Stromal cell of bone marrow (primary cell): ENCODE measurements around the gene MSRB2.
A peak's percentile ranks its signal among the peaks of the same experiment; 100 is the strongest.
"Not testable (repeated sequence)": the region's sequence is repeated elsewhere in the genome, so short reads cannot be mapped to it uniquely, and the experiment has no call there.

ENCODE experiments used
- DNase-seq: peaks from one replicate; pipeline ENCODE4 v3.0.0-alpha.2; 2012; ENCODE audit warnings: low read depth

The MSRB2 gene

DNA sequence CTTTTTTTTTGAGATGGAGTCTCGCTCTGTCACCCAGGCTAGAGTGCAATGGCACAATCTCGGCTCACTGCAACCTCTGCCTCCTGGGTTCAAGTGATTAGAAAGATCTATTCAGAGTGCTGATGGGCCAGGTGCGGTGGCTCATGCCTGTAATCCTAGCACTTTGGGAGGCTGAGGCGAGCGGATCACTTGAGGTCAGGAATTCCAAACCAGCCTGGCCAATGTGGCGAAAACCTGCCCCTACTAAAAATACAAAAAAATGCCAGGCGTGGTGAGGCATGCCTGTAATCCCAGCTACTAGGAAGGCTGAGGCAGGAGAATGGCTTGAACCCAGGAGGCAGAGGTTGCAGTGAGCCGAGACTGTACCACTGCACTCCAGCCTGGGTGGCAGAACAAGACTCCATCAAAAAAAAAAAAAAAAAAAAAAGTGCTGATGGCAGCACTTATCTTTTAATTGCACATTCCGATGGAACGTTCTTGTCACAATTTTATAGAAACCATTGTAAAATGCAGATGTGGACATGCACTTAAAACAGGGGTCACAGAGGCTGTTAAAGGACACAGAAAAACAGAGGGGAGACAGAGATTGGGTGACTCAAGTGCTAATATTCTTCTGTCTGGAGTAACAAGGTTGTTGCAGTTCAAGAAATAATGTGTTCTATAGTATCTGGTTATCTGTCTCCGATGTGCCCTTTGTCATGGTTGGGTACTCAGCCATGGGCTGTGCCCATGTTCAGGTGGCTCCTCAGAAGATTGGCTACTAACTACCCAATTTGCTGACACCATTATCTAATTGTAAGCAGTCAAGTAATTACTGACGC is 25.1 kb upstream of the MSRB2 start:
- not testable (repeated sequence) for DNase-seq

DNA sequence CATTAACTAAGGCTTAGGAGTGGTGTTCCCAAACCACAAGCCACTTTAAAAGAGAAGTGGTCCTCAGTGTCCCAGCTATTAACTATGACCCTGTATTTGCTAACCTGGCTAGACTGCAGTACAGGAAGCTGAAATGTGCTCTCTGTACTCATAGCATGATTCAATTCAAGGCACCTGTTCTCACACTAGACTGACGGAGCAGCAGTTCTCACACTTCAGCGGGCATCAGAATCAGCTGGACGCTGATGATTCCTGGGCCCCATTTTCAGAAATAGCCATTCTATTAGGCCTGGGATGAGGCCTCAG is 24.5 kb upstream of the MSRB2 start:
- DNase-seq = no peak

DNA sequence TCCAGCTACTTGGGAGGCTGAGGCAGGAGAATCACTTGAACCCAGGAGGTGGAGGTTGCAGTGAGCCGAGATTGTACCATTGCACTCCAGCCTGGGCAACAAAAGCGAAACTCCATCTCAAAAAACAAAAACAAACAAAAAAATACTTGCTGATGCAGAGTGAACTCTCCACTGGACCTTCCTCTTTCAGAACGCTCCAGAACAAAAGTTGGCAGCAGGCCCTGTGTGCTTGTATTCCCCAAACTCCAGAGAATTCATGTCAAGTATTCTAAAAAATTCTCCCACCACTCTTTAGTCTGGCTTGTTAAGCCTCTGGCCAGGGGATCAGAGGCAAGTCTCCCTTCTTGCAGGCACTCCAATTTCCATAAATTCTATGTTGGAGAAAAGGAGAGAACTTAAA is 22.8 kb upstream of the MSRB2 start:
- not testable (repeated sequence) for DNase-seq

DNA sequence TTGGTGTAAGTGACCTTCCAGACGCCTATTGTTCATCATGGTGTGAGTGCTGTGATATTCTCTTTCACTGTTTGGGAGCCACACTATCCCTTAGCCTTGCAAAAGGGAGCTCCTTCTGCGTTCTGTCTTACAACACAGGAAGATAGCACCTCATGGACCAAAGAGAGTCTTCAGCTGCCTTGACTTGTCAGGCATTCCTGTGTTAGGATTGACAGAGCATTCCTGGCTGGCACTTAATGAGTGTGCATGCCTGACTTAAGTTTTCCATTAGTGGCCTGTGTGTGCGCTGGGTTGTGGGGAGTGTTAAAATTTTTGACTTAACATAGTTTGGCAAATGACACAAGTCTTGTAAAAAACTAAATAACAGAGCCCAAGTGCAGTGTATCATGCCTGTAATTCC is 21.9 kb upstream of the MSRB2 start:
- DNase-seq = no peak

DNA sequence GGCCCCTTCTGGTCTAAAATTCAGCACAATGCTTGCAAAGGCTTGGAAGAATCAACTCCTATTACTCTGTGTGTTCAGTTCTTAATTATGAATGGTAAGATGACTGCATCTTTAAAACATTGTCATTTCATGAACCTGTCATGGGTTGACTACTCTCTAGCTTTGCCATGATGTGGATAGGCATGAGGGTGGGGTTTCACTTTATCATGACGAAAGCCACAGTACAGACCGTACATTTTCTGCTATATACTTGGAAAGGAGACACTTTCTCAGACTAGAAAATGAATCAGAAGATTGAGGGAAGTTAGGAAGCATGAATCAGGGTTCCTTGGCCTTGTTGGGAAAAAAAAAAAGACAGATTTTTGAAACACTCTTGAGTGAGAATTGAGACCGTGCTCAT is 19.7 kb upstream of the MSRB2 start:
- DNase-seq = no peak

DNA sequence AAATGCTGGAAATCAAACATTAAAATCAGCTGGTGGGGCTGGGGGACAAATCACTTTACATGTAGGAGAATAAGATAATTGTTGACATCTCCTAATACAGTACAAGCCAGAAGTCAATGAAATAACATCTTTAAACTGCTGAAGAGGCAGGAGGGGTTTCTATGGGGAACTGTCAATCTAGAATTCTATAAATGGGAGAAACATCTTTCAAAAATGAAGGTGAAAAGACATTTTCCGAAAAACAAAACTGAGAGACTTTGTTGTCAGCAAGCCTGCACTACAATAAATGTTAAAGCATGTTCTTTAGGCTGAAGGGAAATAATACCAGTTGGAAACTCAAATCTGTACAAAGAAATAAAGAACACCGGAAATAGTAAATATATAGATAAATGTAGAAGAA is 17.3 kb upstream of the MSRB2 start:
- no peak for DNase-seq

DNA sequence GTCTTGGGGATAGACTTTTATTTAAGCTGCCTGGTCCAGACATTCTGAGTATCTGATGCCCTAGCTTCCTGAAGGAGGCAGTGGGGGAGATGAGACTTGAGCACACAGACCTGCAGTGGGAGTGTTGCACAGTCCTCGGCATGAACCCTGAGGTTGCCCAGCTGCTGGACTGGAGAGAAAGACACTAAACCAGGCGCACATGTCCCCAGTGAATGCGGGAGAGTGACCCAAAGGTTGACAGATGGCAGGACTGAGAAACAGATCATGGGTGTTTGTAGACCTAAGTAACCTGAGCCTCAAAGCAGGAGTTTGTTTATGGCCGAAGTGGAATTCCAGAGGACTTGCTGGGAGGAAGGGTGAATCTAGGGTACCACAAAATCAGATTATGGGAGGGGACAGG is 15.7 kb upstream of the MSRB2 start:
- no peak for DNase-seq

DNA sequence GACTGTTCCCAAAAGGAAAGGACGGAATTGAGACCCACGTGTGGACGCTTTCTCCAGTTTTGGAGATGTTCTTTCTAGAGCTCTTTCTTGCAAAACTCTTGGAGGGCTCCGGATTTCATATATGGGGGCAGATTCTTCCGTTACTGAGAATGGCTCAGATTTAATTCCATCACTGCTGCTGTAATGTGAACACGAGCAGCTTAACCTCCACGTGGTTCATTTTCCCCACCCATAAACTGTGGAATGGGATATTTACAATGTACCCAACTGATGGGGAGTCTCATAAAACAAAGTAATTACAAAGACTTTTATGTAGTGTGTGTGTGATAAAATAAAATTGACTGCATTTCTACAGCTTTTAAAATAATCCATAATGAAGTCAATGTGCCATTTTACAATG is 15.1 kb upstream of the MSRB2 start:
- no peak for DNase-seq

DNA sequence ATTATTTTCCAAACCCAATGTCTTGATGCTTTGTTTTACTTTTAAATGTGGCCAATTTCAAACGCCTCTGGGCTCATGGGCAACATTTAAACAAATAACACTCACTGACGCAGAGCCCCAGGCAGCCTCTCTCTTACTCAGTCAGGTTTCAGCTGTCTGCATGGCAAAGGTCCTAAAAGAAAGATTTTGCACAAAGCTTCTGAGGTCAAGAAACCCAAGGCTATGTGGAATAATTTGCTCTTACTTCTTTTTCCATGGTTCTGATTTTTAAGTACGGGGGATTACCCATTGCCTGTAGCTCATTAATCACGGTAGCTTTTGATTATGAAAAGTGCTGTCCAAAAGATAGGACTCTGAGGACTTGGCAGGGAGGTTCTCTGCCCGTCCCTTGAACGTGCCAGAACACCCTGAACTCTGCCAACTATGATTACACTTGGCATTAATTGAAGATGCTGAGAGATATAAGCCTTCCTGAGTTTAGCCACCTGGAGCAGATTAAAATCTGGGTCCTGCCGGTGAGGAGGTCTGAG is 14.1 kb upstream of the MSRB2 start:
- no peak for DNase-seq

DNA sequence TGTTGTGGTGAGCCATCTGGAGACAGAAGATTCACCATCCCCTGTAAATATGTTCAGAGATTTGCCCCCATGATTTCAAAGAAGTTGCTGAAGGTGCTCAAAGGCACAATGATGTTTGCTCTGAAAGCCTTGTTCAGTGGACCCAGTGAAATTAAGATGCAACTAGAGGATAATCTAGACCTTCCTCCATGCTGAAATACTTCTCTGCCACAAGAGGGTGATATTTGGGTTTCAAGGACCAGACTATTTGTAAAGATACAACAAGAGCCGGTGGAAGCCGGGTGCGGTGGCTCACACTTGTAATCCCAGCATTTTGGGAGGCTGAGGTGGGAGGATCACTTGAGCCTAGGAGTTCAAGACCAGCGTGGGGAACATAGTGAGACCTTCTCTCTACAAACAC is 13.5 kb upstream of the MSRB2 start:
- DNase-seq = no peak

DNA sequence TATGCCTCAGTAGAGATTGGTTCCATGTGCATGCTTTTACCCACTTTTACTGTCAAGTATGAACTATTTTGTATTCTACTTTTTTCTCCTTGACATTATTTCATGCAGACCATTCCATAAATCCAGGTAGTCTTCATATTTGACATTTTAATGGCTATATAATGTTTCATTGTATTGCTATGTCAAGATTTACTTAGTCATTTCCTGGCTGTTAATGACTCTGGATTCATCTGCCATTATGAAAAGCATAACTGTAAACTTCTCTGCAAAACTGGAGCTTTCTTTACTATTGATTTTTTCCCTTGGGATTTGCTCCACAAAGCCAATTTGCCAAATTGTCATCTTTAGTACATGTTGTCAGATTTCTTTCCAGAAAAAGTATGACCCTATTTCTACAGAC is 6.8 kb upstream of the MSRB2 start:
- DNase-seq = no peak

DNA sequence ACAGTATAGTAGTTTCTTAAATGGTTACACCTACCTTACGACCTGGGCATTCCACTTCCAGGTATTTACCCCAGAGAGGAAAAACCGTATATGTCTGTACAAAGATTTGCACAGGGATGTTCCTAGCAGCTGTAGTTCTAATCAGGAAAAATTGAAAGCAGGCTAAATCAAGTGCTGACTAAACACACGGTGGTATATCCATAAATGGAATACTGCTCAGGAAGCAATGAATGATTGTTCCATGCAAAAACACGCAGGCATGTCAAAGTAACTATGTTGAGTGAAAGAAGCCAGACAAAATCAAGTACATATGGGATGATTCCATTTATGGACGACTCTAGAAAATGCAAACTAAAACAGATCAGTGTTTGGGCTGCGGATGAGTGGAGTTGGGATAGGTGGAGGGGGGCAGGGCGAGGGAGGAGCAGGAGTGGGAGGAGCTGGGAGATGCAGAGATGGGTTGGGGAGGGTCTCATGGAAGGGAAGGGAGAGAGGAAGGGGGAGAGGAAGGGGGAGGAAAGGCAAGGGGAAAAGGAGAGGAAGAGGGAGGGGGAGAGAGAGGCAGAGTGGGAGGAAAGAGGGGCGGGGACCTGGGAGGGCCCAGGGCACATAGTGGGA is 484 bp upstream of the MSRB2 start:
- DNase-seq = no peak

DNA sequence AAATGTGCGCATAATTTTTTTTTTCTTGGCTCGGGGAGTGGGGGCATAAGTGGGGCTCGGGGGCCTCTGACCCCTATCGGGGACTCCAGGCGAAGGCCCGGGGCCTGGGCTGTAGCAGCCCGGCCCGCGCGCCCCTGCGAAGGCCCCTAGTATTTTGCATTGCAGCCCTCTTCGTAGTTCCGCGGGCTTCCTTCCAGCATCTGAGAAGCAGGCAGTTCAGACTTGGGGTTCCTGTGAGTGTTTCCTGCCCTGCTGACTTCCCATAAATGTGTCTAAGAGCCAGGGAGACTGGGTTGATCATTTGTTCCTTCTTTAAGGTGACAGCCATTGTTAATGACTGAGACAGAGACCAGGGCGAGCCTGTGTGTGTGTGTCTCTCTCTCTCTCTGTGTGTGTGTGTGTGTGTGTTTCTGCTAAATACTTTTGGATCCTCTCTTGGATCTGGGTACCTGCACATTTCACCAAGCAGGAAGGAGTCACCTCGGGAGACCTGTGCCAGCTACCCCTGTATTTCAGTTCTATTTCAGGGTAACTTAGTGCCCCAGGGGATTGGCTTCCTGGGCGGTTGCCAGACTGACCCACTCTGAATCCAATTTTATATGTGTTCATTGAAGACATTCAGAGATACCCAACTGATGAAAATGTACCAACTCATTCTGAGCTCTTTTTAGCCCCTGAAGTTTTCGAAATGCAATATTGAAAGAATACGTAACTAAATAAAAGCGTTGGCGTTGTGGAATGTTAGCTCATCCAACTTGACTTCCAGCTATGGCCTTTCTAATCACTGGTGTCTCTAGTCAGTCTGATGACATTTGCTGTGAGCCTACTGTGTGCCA is 805 bp downstream of the MSRB2 start:
- DNase-seq = no peak

DNA sequence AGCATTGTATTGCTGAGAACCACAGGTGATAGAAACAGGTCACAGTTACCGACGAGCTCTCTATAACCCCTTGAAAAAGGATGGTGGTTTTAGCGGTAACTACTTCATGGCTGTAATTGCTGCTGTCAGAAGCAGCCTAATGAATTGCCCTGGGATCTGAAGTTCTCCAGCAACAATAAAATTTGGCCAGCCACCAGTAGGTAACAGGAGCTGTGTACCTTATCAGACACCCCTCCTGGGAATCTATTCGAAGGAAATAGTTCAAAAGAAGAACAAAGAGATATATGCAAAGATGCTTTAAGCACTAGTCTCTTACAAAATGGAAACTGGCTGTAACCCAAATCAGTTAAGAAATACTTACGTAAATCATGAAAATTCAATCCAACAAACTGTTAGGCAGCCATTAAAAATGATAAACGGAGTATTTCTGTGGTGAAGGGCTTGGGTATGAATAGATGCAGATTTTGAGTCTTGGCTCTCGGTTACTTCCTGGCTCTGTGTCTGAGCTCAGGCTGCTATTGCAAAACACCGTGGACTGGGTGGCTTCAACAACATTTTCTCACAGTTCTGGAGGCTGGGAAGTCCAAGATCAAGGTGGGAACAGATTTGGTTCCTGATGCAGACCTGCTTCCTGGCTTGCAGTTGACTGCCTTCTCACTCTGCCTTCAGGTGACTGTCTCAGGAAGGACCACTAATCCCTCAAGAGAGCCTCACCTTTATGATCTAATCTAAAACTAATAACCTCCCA is 1.6 kb downstream of the MSRB2 start:
- DNase-seq = peak; percentile 42

DNA sequence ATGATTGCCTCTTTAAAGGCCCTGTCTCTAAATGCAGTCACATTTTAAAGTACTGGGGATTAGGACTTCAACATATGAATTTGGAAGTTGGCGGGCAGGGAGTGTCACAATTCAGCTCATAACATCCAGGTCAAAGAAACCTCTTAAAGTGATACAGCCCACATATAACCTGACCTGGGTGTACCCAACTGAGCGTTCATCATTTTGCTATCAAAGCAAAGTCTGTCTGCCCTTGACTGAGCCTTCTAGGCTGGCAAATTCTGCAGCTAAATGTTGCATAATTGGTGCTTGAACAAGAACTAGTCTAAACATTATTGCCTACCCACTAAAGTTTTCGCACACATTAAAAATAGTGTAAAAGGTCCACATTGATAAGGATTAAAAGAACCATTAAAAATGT is 3.7 kb downstream of the MSRB2 start:
- DNase-seq = no peak

DNA sequence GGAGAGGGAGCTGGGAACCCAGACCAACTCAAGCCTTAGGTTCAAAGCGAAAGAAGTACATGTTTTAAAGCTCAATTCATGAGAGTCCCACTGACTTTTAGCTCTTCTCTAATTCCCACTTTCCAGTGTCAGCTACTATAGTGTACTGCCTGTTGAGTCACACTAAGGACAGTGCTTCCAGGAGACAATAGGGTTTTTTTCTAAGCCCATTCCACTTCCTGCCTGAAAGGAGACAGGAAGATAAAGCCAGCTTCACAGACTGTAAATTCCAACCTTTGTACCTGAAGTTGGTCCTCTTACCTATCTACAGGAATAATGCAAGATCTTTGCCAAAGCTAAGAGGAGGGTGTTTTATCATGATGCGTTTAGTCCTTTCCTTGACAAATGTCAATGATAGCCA is 4.4 kb downstream of the MSRB2 start:
- no peak for DNase-seq

DNA sequence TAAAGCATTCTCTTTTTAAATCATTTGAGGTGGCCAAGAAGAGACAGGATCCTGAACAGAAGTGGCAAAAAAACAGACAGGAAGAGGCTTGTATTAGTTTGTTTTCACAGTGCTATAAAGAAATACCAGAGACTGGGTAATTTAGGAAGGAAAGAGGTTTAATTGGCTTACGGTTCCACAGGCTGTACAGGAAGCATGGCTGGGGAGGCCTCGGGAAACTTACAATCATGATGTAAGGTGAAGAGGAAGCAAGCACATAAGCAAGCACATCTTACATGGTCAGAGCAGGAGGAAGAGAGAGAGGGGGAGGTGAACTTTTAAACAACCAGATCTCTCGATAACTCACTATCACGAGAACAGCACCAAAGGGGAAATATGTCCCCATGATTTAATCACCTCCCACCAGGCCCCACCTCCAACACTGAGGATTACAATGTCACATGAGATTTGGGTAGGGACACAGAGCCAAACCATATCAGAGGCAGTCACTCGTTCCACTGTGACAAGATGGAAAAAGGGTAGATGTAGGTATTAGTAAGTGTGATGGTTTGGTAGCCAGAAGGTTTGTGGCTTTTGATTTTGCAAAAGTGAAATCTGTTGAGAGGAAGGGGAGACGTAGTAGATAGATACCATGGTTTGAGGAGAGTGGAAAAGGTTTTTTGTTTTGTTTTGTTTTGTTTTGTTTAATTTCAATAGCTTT is 5.1 kb downstream of the MSRB2 start:
- DNase-seq = no peak

DNA sequence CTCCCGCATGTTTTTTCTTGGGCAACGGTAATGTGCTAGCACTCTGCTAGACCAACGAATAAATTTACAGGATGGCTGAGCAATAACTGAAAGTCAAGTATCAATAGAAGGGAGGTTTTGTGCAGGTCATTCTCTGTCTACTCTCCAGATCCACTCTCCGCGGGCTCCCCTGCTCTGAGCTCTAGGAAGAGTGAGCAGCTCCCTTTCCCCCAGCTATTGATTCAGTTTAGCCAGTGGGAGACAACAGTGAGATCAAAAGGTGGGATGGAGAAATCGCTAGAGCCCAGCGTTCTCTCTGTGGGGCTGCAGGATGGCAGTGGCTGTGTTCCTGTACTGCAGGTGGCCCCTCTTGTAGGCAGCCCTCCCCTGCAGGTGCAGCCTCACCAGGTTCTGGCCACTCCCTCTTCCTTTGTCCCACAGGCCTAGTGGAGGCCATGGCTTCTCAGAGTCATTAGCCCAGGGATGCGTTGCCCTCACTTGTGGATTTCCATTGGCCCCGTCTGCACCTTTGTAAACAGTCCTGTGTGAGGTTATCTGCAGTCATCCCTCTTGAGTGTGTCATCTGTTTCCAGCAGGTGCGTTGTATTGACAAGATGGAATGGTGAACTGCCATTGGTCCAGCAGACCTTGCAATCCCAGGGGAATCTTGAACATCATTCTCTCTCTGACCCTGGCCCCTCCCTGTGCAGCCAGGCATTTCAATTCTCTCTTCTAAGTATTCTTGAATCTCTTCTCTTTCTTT is 11.1 kb downstream of the MSRB2 start:
- no peak for DNase-seq

DNA sequence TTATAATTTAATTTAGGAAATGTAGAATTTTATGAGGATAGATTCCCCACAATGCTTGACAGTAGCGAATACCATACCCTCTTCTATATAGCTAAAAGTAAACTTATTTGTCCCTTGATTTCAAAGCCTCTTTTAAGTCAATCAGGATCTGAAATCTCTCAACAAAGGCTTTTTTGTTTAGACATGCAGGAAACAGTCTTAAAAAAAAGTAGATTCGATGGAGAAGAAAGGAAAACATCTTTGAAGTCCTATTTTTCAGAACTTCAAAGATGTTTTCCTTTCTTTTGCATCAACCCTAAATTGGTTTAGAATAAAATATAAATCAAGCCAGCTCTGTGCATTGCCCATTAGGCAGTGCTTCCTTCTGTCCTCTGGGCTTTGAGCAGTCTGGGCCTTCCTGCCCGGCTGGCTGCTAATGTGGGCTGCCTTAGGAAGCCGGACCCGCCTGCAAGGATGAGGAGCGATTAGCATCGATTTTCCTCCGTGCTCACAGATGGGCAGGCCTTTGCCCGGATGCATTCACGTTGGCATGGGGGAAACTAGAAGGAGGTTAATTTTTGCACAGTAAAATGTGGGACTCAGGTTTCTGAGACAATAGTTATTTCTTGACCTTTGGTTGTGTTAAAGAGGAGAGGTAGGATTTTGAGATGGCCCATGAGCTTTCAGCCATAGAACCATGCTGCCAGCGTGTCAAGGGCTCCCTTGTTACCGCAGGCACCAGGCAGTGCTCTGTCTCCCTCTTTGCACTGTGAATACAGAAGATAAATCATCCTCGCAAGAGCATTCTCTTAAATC is 15.5 kb downstream of the MSRB2 start:
- DNase-seq = no peak
